H9 (cell line): Measurements from ENCODE around the gene SLC12A2. TPM values are rescaled to one million over a fixed set of nuclear protein-coding genes. Genes with fewer than 3 reads are reported as not detected.

Experiments
- DNase-seq: peaks from one replicate; pipeline ENCODE4 v3.0.0-alpha.2; 2017
- H2AFZ ChIP-seq: one replicate; pipeline ENCODE4 v1.6.1; 2013; ENCODE audit warnings: mild to moderate bottlenecking, low read length, control low read depth, moderate library complexity
- H2AK5ac ChIP-seq: 2 replicates; pipeline ENCODE4 v1.6.1; 2013; ENCODE audit warnings: low read length, control low read depth, mixed read lengths; ENCODE audit not compliant: insufficient read length
- H2BK120ac ChIP-seq: one replicate; pipeline ENCODE4 v1.6.1; 2013; ENCODE audit warnings: low read depth, mild to moderate bottlenecking, low read length, control low read depth, inconsistent platforms; ENCODE audit not compliant: poor library complexity, severe bottlenecking
- H2BK12ac ChIP-seq: 2 replicates; pipeline ENCODE4 v1.6.1; 2013; ENCODE audit warnings: low read length, control low read depth, mixed read lengths, low read depth; ENCODE audit not compliant: insufficient read length
- H2BK15ac ChIP-seq: 2 replicates; pipeline ENCODE4 v1.6.1; 2013; ENCODE audit warnings: low read depth, low read length, control low read depth
- H2BK20ac ChIP-seq: one replicate; pipeline ENCODE4 v1.6.1; 2013; ENCODE audit warnings: low read depth, mild to moderate bottlenecking, low read length, control low read depth, inconsistent platforms; ENCODE audit not compliant: poor library complexity, severe bottlenecking
- H2BK5ac ChIP-seq: 2 replicates; pipeline ENCODE4 v1.6.1; 2013; ENCODE audit warnings: low read length, control low read depth, mixed read lengths; ENCODE audit not compliant: insufficient read length
- H3K14ac ChIP-seq: 2 replicates; pipeline ENCODE4 v1.6.1; 2013; ENCODE audit warnings: low read length, control low read depth; ENCODE audit not compliant: insufficient read depth
- H3K18ac ChIP-seq: 2 replicates; pipeline ENCODE4 v1.6.1; 2013; ENCODE audit warnings: low read depth, mild to moderate bottlenecking, mixed read lengths, low read length, control low read depth; ENCODE audit not compliant: insufficient read length
- H3K23ac ChIP-seq: 2 replicates; pipeline ENCODE4 v1.6.1; 2013; ENCODE audit warnings: low read length, control low read depth, mixed read lengths, low read depth; ENCODE audit not compliant: insufficient read length
- H3K23me2 ChIP-seq: 2 replicates; pipeline ENCODE4 v1.6.1; 2013; ENCODE audit warnings: low read depth, mild to moderate bottlenecking, mixed read lengths, low read length, control low read depth; ENCODE audit not compliant: insufficient read length, poor library complexity, severe bottlenecking
- H3K27ac ChIP-seq: 2 replicates; pipeline ENCODE4 v1.5.1; 2013; ENCODE audit warnings: low read length, control low read depth, mixed read lengths, low read depth; ENCODE audit not compliant: insufficient read length
- H3K27me3 ChIP-seq: 2 replicates; pipeline ENCODE4 v1.6.1; 2013; ENCODE audit warnings: low read length, control low read depth, inconsistent platforms; ENCODE audit not compliant: insufficient read depth
- H3K4ac ChIP-seq: 2 replicates; pipeline ENCODE4 v1.6.1; 2013; ENCODE audit warnings: low read depth, mild to moderate bottlenecking, control low read depth, inconsistent platforms, low read length, moderate library complexity
- H3K4me1 ChIP-seq: 2 replicates; pipeline ENCODE4 v1.6.1; 2013; ENCODE audit warnings: low read length, control low read depth, inconsistent platforms; ENCODE audit not compliant: insufficient read depth
- H3K4me2 ChIP-seq: 2 replicates; pipeline ENCODE4 v1.6.1; 2013; ENCODE audit warnings: low read length, control low read depth, mixed read lengths; ENCODE audit not compliant: insufficient read length, insufficient read depth
- H3K56ac ChIP-seq: 2 replicates; pipeline ENCODE4 v1.6.1; 2013; ENCODE audit warnings: low read depth, mild to moderate bottlenecking, mixed read lengths, low read length, control low read depth; ENCODE audit not compliant: insufficient read length
- H3K79me1 ChIP-seq: 2 replicates; pipeline ENCODE4 v1.6.1; 2013; ENCODE audit warnings: low read depth, mild to moderate bottlenecking, moderate library complexity, low read length, control low read depth, inconsistent platforms; ENCODE audit not compliant: insufficient read depth, poor library complexity, severe bottlenecking
- H3K79me2 ChIP-seq: 2 replicates; pipeline ENCODE4 v1.6.1; 2013; ENCODE audit warnings: low read length, control low read depth, inconsistent platforms; ENCODE audit not compliant: insufficient read depth
- H3K9ac ChIP-seq: 2 replicates; pipeline ENCODE4 v1.6.1; 2013; ENCODE audit warnings: low read length, control low read depth, mixed read lengths; ENCODE audit not compliant: insufficient read length; ENCODE audit errors: extremely low read depth
- H3K9me3 ChIP-seq: one replicate; pipeline ENCODE4 v1.6.1; 2013; ENCODE audit warnings: low read depth, low read length, inconsistent platforms; ENCODE audit not compliant: control insufficient read depth
- H3T11ph ChIP-seq: one replicate; pipeline ENCODE4 v1.6.1; 2013; ENCODE audit warnings: mild to moderate bottlenecking, low read length, control low read depth, inconsistent platforms
- H4K20me1 ChIP-seq: one replicate; pipeline ENCODE4 v1.6.1; 2013; ENCODE audit not compliant: control insufficient read depth, insufficient read length, insufficient read depth
- H4K5ac ChIP-seq: 2 replicates; pipeline ENCODE4 v1.6.1; 2013; ENCODE audit warnings: low read depth, mild to moderate bottlenecking, mixed read lengths, low read length, control low read depth; ENCODE audit not compliant: insufficient read length
- H4K8ac ChIP-seq: replicated peaks from 2 replicates; pipeline ENCODE4 v1.6.1; 2013; ENCODE audit warnings: low read length, control low read depth, mixed read lengths, low read depth; ENCODE audit not compliant: insufficient read length
- H4K91ac ChIP-seq: 2 replicates; pipeline ENCODE4 v1.6.1; 2013; ENCODE audit warnings: low read depth, mild to moderate bottlenecking, moderate library complexity, mixed read lengths, low read length, control low read depth; ENCODE audit not compliant: insufficient read length
- H3K27ac Mint-ChIP-seq, 3 experiments: 2 replicates in 2 of 3; 3 replicates in 1 of 3; pipeline ENCODE4 v1.8.0; 2020 to 2021; ENCODE audit warnings: mixed read lengths in 3 of 3, mild to moderate bottlenecking in 1 of 3, moderate library complexity in 1 of 3
- H3K27me3 Mint-ChIP-seq: 2 replicates; pipeline ENCODE4 v1.8.0; 2021; ENCODE audit warnings: low read depth, mild to moderate bottlenecking, moderate library complexity, mixed read lengths
- H3K36me3 Mint-ChIP-seq, 3 experiments: 2 replicates in 2 of 3; 3 replicates in 1 of 3; pipeline ENCODE4 v1.8.0; 2020 to 2021; ENCODE audit warnings: low read depth in 3 of 3, mixed read lengths in 3 of 3; ENCODE audit not compliant: insufficient read depth in 1 of 3
- H3K4me1 Mint-ChIP-seq, 2 experiments: 2 replicates each; pipeline ENCODE4 v1.8.0; 2020; ENCODE audit warnings: mixed read lengths in 2 of 2
- H3K4me3 Mint-ChIP-seq, 2 experiments: 2 replicates in 1 of 2; 3 replicates in 1 of 2; pipeline ENCODE4 v1.8.0; 2020 to 2021; ENCODE audit warnings: mild to moderate bottlenecking in 2 of 2, mixed read lengths in 2 of 2, moderate library complexity in 1 of 2
- H3K9me3 Mint-ChIP-seq, 2 experiments: 2 replicates in 1 of 2; 3 replicates in 1 of 2; pipeline ENCODE4 v1.8.0; 2020; ENCODE audit warnings: mild to moderate bottlenecking in 2 of 2, mixed read lengths in 2 of 2, moderate library complexity in 1 of 2
- WGBS: extraction: QIAGEN DNeasy Blood & Tissue Kit; methylation state at CpG from one replicate; pipeline ENCODE4 v1.1.7; 2013; ENCODE audit warnings: missing lambda C conversion rate, low lambda C conversion rate, mixed read lengths; ENCODE audit not compliant: insufficient read length; ENCODE audit errors: extremely low coverage; 5-methylcytosine and 5-hydroxymethylcytosine counted together
- total RNA-seq: library from RNA; stranded (reverse); gene quantifications from 2 replicates; pipeline ENCODE4 v1.2.1, GENCODE V29; 2021
- TF ChIP-seq, protein P1 (sequence below): fragments of 200-600 bp; sonication (generic); conservative IDR thresholded peaks from 3 replicates; pipeline ENCODE4 v1.8.0; 2021; ENCODE audit warnings: antibody characterized with exemption, mild to moderate bottlenecking

Gene SLC12A2
- total RNA-seq, 1 experiment from 2014 or later = 17.9 TPM

- no peak overlapping the region for H2AFZ ChIP-seq
- peak overlapping the region in 1 of 3 experiments; percentile 39; a peak in 2 of 7 replicates for H3K27ac Mint-ChIP-seq
- DNase-seq = no peak
Measured at GRCh38 chr5:128216860-128217531, 133.4 kb downstream of the SLC12A2 start.

More at GRCh38 chr5:128216860-128217531, 133.4 kb downstream of the SLC12A2 start:
- no peak overlapping the region for H2BK5ac ChIP-seq
- no peak overlapping the region for H3K23ac ChIP-seq
- Mint-ChIP-seq H3K36me3 (no peaks in the 10 kb centered on the region), H3K9me3 (no peaks in the 10 kb centered on the region), H3K27me3 (no peaks in the 10 kb centered on the region; the same call in 1 of the 2 replicates), H3K4me1 (peaks cover 2 to 7% of the 10 kb centered on the region in 2 experiments; a peak in 2 of 4 replicates), H3K4me3 (no peak overlapping the region)
- no peak overlapping the region for H2BK15ac ChIP-seq
- H3K79me2 ChIP-seq = no peaks in the 10 kb centered on the region
- no peak overlapping the region for H3K4me2 ChIP-seq
- H3K18ac ChIP-seq = no peak overlapping the region
- no peaks in the 10 kb centered on the region for H3K79me1 ChIP-seq
- no peaks in the 10 kb centered on the region for H4K20me1 ChIP-seq
- H3K4ac ChIP-seq = no peak overlapping the region
- no peaks in the 10 kb centered on the region for H3K9me3 ChIP-seq
- TF ChIP-seq, protein P1, sequence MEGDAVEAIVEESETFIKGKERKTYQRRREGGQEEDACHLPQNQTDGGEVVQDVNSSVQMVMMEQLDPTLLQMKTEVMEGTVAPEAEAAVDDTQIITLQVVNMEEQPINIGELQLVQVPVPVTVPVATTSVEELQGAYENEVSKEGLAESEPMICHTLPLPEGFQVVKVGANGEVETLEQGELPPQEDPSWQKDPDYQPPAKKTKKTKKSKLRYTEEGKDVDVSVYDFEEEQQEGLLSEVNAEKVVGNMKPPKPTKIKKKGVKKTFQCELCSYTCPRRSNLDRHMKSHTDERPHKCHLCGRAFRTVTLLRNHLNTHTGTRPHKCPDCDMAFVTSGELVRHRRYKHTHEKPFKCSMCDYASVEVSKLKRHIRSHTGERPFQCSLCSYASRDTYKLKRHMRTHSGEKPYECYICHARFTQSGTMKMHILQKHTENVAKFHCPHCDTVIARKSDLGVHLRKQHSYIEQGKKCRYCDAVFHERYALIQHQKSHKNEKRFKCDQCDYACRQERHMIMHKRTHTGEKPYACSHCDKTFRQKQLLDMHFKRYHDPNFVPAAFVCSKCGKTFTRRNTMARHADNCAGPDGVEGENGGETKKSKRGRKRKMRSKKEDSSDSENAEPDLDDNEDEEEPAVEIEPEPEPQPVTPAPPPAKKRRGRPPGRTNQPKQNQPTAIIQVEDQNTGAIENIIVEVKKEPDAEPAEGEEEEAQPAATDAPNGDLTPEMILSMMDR = no peak
- H3K23me2 ChIP-seq = no peaks in the 10 kb centered on the region
- H3T11ph ChIP-seq = no peak overlapping the region
- H3K56ac ChIP-seq = no peak overlapping the region
- no peak overlapping the region for H4K91ac ChIP-seq
- WGBS = no CpG with 5 or more reads among the region's 15 CpGs
- no peak overlapping the region for H3K14ac ChIP-seq
- no peak overlapping the region for H2BK120ac ChIP-seq
- H3K27me3 ChIP-seq = no peaks in the 10 kb centered on the region
- no peak overlapping the region for H4K5ac ChIP-seq
- H3K27ac ChIP-seq = no peak overlapping the region
- no peak overlapping the region for H3K9ac ChIP-seq
- no peak overlapping the region for H2AK5ac ChIP-seq
- no peak overlapping the region for H2BK20ac ChIP-seq
- H4K8ac ChIP-seq = no peak overlapping the region
- no peak overlapping the region for H2BK12ac ChIP-seq
- no peaks in the 10 kb centered on the region for H3K4me1 ChIP-seq
